Body of pancreas (tissue), 4 donors: Measurements from ENCODE around the gene RPLP2. TPM values are rescaled to one million over a fixed set of nuclear protein-coding genes. Genes with fewer than 3 reads are reported as not detected.

Experiments used
- ATAC-seq: fragments of 150-250 bp; one replicate; pipeline ENCODE4 v1.9.1; 2016
- DNase-seq, 4 donors: peaks; one replicate each; pipeline ENCODE4 v3.0.0-alpha.2; 2019
- H3K27ac ChIP-seq, 4 donors: fragments of 200-600 bp; sonication (generic); 1 replicate in 3 of 4; 2 replicates in 1 of 4; pipeline versions ENCODE4 v1.5.1 to v1.6.1; 2016 to 2019; ENCODE audit warnings: mild to moderate bottlenecking in 1 of 4, mixed read lengths in 1 of 4, moderate library complexity in 1 of 4
- H3K27me3 ChIP-seq, 2 donors: fragments of 200-600 bp; sonication (generic); one replicate each; pipeline ENCODE4 v1.6.0; 2016; ENCODE audit warnings: mild to moderate bottlenecking in 1 of 2
- H3K36me3 ChIP-seq, 2 donors: fragments of 200-600 bp; sonication (generic); replicated peaks in 1 of 2; 2 replicates each; pipeline ENCODE4 v1.5.1; 2016; ENCODE audit warnings: low read depth in 2 of 2; ENCODE audit not compliant: insufficient read depth in 1 of 2
- H3K4me1 ChIP-seq: fragments of 200-600 bp; sonication (generic); one replicate; pipeline ENCODE4 v1.6.0; 2016
- H3K4me3 ChIP-seq, 2 donors: fragments of 200-600 bp; sonication (generic); 1 replicate in 1 of 2; 2 replicates in 1 of 2; pipeline ENCODE4 v1.5.1; 2016 to 2019
- H3K9me3 ChIP-seq, 3 donors: fragments of 200-600 bp; sonication (generic); 1 replicate in 2 of 3; 2 replicates in 1 of 3; pipeline ENCODE4 v1.5.1; 2016
- CTCF ChIP-seq, 7 experiments: fragments of 450-650 bp in 4 of 7; fragments of 200-600 bp in 3 of 7; sonication (generic) in 3 of 7; IDR thresholded peaks; one replicate each; pipeline ENCODE4 v1.5.1; 2016 to 2019; ENCODE audit warnings: antibody characterized with exemption in 7 of 7
- POLR2A ChIP-seq, 3 donors: fragments of 450-650 bp; IDR thresholded peaks; one replicate each; pipeline ENCODE4 v1.6.1; 2016; ENCODE audit warnings: antibody characterized with exemption in 3 of 3, mild to moderate bottlenecking in 2 of 3
- WGBS, 2 donors: methylation state at CpG; one replicate each; pipeline ENCODE4 v1.1.5; 2017; 5-methylcytosine and 5-hydroxymethylcytosine counted together
- intact Hi-C: fragments of 100-400 bp; cut with DNase I; formaldehyde crosslinking; loops from one replicate; pipeline ENCODE4 v1.15.1; 2023
- total RNA-seq, 2 donors: library from RNA; depleted of rRNA; stranded (reverse); fragments of >200 nt; gene quantifications; one replicate each; pipeline ENCODE4 v1.1.0, GENCODE V29; 2016

Gene RPLP2
- total RNA-seq, 2 donors from 2014 or later = 395 to 402 TPM

GRCh38 chr11:824292-824880 lies 14.6 kb downstream of the RPLP2 start:
- ATAC-seq (peak; percentile 33), DNase-seq (peak; percentile 89 to 93 (median 92))
- intact Hi-C loops = no loop called here
- TF ChIP-seq CTCF (IDR thresholded peaks at IDR 0.05) (peak in 1 of 7 experiments; percentile 5), POLR2A (IDR thresholded peaks at IDR 0.05) (peak; percentile 57 to 79 (median 72))
- no peak overlapping the region for H3K4me3 ChIP-seq
- H3K36me3 ChIP-seq = peaks cover 0 to 2% of the 10 kb centered on the region in 2 donors
- WGBS, 2 donors = 41% methylated on average over 33 of the region's 59 CpGs; no CpG with 5 or more reads in 1 of the 2 donors
- no peaks in the 10 kb centered on the region for H3K9me3 ChIP-seq
- H3K27me3 ChIP-seq = no peaks in the 10 kb centered on the region
- H3K27ac ChIP-seq = peak overlapping the region; percentile 92 to 100 (median 95)
- H3K4me1 ChIP-seq = peaks cover 91% of the 10 kb centered on the region

DNA sequence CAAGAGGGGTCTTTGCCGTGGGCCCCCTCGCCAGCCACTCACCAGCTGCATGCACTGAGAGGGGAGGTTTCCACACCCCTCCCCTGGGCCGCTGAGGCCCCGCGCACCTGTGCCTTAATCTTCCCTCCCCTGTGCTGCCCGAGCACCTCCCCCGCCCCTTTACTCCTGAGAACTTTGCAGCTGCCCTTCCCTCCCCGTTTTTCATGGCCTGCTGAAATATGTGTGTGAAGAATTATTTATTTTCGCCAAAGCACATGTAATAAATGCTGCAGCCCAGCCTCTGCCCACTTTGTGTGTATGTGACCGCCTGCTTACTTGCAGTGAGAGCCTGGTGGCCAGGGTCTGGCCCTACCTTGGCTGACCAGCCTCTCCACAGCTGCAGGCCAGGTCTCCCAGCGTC lies 15.2 kb downstream of the RPLP2 start:
- Histone ChIP-seq H3K4me3 (no peak overlapping the region), H3K27ac (peak overlapping the region; percentile 92 to 100 (median 95)), H3K36me3 (peaks cover 0 to 2% of the 10 kb centered on the region in 2 donors), H3K27me3 (no peaks in the 10 kb centered on the region), H3K4me1 (peaks cover 96% of the 10 kb centered on the region), H3K9me3 (no peaks in the 10 kb centered on the region)
- peak; percentile 85 to 93 (median 90) for DNase-seq
- TF ChIP-seq POLR2A (IDR thresholded peaks at IDR 0.05) (no peak), CTCF (IDR thresholded peaks at IDR 0.05) (no peak)
- 24 to 37% methylated on average over 9 to 10 of the region's 11 CpGs for WGBS, 2 donors
- ATAC-seq = peak; percentile 40
- intact Hi-C loops = no loop called here

DNA sequence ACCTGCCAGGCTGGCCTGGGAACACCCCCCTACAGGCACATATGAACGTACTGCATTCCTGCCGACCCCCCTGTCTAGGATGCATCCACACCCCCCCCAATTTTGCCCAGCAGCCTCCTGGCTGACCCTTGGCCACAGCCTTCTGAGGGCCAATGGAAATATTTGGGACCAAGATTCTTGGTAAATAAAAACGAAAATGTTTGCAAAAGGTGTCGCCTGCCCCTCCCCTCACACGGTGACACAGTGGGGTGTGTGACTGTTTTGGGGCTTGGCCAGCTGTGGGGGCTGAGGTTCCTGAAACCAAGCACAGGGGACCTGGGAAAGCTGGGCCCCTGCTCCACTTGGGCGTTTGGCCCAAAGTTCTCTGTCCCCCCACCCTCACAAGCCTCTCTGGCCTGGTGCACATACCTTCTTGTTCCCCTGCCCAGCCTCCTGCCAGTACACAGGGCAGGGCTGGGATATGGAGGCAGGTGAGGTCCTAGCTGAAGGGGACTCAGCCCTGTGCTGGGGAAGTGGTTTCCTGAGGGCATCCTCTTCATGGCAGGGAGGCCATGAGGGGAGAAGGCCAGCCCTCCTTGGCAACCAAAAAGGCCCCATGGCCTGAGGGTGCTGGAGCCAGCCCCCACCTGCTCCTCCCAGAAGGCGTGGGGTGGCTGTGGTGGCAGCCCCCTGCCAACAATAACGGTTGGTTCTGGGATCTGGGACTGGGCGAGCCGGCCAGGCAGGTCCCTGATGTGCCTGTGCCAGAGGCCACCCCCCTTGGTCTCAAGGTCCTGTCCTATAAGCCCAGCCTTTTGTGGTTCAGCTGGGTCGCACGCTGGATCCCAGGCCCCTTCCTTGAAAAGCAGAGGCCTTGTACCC lies 15.8 kb downstream of the RPLP2 start:
- Histone ChIP-seq H3K27ac (peak overlapping the region; percentile 92 to 100 (median 95)), H3K27me3 (no peaks in the 10 kb centered on the region), H3K9me3 (no peaks in the 10 kb centered on the region), H3K36me3 (peaks cover 0 to 2% of the 10 kb centered on the region in 2 donors), H3K4me3 (no peak overlapping the region), H3K4me1 (peaks cover 99% of the 10 kb centered on the region)
- DNase-seq = peak; percentile 67 to 88 (median 86)
- intact Hi-C loops = no loop called here
- WGBS, 2 donors = 16 to 25% methylated on average over 6 to 12 of the region's 12 CpGs
- peak in 2 of 3 donors; percentile 12 to 40 for TF ChIP-seq POLR2A (IDR thresholded peaks at IDR 0.05)
- no peak for TF ChIP-seq CTCF (IDR thresholded peaks at IDR 0.05)
- ATAC-seq = no peak

- intact Hi-C loops = no loop called here
- H3K36me3 ChIP-seq = peaks cover 0 to 2% of the 10 kb centered on the region in 2 donors
- no peak overlapping the region for H3K4me3 ChIP-seq
- H3K27me3 ChIP-seq = no peaks in the 10 kb centered on the region
- DNase-seq (no peak), ATAC-seq (no peak)
- WGBS, 2 donors = 16 to 18% methylated on average over 4 to 9 of the region's 9 CpGs
- TF ChIP-seq POLR2A (IDR thresholded peaks at IDR 0.05) = no peak
- no peak for TF ChIP-seq CTCF (IDR thresholded peaks at IDR 0.05)
- peak overlapping the region; percentile 92 to 100 (median 95) for H3K27ac ChIP-seq
- peaks cover 97% of the 10 kb centered on the region for H3K4me1 ChIP-seq
- no peaks in the 10 kb centered on the region for H3K9me3 ChIP-seq
Observed at GRCh38 chr11:826227-826621, 16.5 kb downstream of the RPLP2 start.
